ENCODE data around the gene PCDH15. TPM values are rescaled to one million over a fixed set of nuclear protein-coding genes. Genes with fewer than 3 reads are reported as not detected.
A peak's percentile ranks its signal among the peaks of the same experiment; 100 is the strongest.

The PCDH15 gene
- total RNA-seq, 1 donor from 2014 or later, result 3.2 TPM

DNA sequence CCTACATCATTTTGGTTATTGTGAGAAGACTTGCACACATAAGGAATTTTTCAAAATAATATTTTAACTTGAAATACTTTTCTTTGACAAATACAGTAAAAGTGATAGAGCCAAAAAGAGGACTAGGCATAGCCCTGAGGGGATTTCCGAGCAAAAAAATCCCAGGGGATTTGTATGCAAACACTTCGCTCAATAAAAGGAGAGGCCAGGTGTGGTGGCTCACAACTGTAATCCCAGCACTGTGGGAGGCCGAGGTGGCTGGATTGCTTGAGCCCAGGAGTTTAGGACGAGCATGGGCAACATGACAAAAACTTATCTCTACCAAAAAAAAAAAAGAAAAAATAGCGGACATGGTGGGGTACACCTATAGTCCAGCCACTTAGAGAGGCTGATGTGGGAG lies 193.0 kb downstream of the PCDH15 start:
- ATAC-seq (no peak), DNase-seq (no peak)
- TF ChIP-seq, protein P1, sequence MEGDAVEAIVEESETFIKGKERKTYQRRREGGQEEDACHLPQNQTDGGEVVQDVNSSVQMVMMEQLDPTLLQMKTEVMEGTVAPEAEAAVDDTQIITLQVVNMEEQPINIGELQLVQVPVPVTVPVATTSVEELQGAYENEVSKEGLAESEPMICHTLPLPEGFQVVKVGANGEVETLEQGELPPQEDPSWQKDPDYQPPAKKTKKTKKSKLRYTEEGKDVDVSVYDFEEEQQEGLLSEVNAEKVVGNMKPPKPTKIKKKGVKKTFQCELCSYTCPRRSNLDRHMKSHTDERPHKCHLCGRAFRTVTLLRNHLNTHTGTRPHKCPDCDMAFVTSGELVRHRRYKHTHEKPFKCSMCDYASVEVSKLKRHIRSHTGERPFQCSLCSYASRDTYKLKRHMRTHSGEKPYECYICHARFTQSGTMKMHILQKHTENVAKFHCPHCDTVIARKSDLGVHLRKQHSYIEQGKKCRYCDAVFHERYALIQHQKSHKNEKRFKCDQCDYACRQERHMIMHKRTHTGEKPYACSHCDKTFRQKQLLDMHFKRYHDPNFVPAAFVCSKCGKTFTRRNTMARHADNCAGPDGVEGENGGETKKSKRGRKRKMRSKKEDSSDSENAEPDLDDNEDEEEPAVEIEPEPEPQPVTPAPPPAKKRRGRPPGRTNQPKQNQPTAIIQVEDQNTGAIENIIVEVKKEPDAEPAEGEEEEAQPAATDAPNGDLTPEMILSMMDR (IDR thresholded peaks at IDR 0.05), result no peak
- no peak overlapping the region for H3K4me3 ChIP-seq
- H3K36me3 ChIP-seq, result no peaks in the 10 kb centered on the region
- no peak overlapping the region for H3K27ac ChIP-seq
- H3K4me1 ChIP-seq, result no peaks in the 10 kb centered on the region
- no peaks in the 10 kb centered on the region for H3K27me3 ChIP-seq
- H3K9me3 ChIP-seq, result no peaks in the 10 kb centered on the region
- intact Hi-C loops (cut with DNase I), result no loop called here

DNA sequence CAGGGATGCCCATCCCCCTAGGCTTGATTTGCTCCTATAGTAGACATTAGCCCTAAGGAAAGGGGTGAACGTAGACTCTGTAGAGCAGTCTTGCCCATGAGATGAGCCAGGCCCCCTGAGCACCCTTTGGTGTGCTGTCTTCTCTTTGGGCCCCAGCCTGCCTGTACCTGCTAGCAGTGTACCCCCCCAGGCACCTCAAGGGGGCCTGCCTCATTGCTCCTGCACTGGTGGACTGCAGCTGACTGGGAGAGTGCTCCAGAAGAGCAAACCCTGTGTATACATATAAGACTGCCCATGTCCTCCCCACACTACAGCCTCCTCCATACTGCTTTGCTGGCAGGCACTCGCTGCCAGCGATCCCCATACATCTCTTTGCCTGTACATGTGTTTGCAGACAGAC lies 206.7 kb downstream of the PCDH15 start:
- no peak overlapping the region for H3K27ac ChIP-seq
- DNase-seq (no peak), ATAC-seq (peak; percentile 25)
- H3K4me1 ChIP-seq, result no peaks in the 10 kb centered on the region
- H3K4me3 ChIP-seq, result no peak overlapping the region
- no peaks in the 10 kb centered on the region for H3K27me3 ChIP-seq
- no peaks in the 10 kb centered on the region for H3K9me3 ChIP-seq
- H3K36me3 ChIP-seq, result no peaks in the 10 kb centered on the region
- TF ChIP-seq, protein P1 (IDR thresholded peaks at IDR 0.05), result no peak
- intact Hi-C loops (cut with DNase I), result no loop called here

DNA sequence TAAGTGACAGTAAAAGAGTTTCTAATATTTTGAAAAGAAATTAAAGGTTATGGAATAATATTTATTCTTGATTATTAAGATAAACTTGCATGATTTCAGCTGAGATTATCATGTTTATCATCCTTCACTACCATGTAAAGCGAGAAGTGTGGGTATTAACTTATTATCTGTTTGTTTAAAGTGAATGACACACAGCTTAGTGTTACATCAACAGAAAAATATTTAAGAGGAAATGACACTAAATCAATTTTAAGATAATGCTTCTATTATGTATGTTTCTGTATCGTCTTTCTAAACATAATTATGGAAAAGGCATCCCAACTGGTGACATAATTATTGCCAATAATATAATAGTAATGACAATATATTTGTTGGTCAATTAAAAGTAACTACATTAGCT lies 213.1 kb downstream of the PCDH15 start:
- TF ChIP-seq, protein P1 (IDR thresholded peaks at IDR 0.05), result no peak
- Histone ChIP-seq H3K36me3 (no peaks in the 10 kb centered on the region), H3K9me3 (no peaks in the 10 kb centered on the region), H3K4me1 (no peaks in the 10 kb centered on the region), H3K27me3 (no peaks in the 10 kb centered on the region), H3K27ac (no peak overlapping the region), H3K4me3 (no peak overlapping the region)
- intact Hi-C loops (cut with DNase I), result no loop called here
- DNase-seq, result no peak
- no peak for ATAC-seq

GRCh38 chr10:54585572-54585971 lies 215.5 kb downstream of the PCDH15 start:
- TF ChIP-seq, protein P1 (IDR thresholded peaks at IDR 0.05), result no peak
- Histone ChIP-seq H3K27ac (no peak overlapping the region), H3K4me1 (no peaks in the 10 kb centered on the region), H3K36me3 (no peaks in the 10 kb centered on the region), H3K27me3 (no peaks in the 10 kb centered on the region), H3K4me3 (no peak overlapping the region), H3K9me3 (no peaks in the 10 kb centered on the region)
- intact Hi-C loops (cut with DNase I), result no loop called here
- DNase-seq (no peak), ATAC-seq (no peak)

GRCh38 chr10:54577682-54578081 lies 223.3 kb downstream of the PCDH15 start:
- ATAC-seq, result no peak
- Histone ChIP-seq H3K4me1 (no peaks in the 10 kb centered on the region), H3K36me3 (no peaks in the 10 kb centered on the region), H3K4me3 (no peak overlapping the region), H3K27ac (no peak overlapping the region), H3K9me3 (no peaks in the 10 kb centered on the region), H3K27me3 (no peaks in the 10 kb centered on the region)
- intact Hi-C loops (cut with DNase I), result no loop called here
- TF ChIP-seq, protein P1 (IDR thresholded peaks at IDR 0.05), result no peak
- DNase-seq, result no peak

GRCh38 chr10:54576541-54576940 lies 224.5 kb downstream of the PCDH15 start:
- H3K9me3 ChIP-seq, result no peaks in the 10 kb centered on the region
- no peak overlapping the region for H3K4me3 ChIP-seq
- ATAC-seq (no peak), DNase-seq (no peak)
- no peaks in the 10 kb centered on the region for H3K36me3 ChIP-seq
- intact Hi-C loops (cut with DNase I), result no loop called here
- no peaks in the 10 kb centered on the region for H3K4me1 ChIP-seq
- TF ChIP-seq, protein P1 (IDR thresholded peaks at IDR 0.05), result no peak
- H3K27ac ChIP-seq, result no peak overlapping the region
- H3K27me3 ChIP-seq, result no peaks in the 10 kb centered on the region
